Measurements from ENCODE around the gene NDUFA13.

GRCh38 chr19:19541616-19542015 is 25.6 kb downstream of the NDUFA13 start:
- TF ChIP-seq, protein P1, sequence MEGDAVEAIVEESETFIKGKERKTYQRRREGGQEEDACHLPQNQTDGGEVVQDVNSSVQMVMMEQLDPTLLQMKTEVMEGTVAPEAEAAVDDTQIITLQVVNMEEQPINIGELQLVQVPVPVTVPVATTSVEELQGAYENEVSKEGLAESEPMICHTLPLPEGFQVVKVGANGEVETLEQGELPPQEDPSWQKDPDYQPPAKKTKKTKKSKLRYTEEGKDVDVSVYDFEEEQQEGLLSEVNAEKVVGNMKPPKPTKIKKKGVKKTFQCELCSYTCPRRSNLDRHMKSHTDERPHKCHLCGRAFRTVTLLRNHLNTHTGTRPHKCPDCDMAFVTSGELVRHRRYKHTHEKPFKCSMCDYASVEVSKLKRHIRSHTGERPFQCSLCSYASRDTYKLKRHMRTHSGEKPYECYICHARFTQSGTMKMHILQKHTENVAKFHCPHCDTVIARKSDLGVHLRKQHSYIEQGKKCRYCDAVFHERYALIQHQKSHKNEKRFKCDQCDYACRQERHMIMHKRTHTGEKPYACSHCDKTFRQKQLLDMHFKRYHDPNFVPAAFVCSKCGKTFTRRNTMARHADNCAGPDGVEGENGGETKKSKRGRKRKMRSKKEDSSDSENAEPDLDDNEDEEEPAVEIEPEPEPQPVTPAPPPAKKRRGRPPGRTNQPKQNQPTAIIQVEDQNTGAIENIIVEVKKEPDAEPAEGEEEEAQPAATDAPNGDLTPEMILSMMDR (IDR thresholded peaks at IDR 0.05; ENCODE audit: insufficient read depth, low read length, poor library complexity, severe bottlenecking), result no peak
- no peak for TF ChIP-seq EZH2phosphoT487 (conservative IDR thresholded peaks at IDR 0.05; ENCODE audit: low read length)
